Measurements from ENCODE around the gene C20orf204.

C20orf204 gene

DNA sequence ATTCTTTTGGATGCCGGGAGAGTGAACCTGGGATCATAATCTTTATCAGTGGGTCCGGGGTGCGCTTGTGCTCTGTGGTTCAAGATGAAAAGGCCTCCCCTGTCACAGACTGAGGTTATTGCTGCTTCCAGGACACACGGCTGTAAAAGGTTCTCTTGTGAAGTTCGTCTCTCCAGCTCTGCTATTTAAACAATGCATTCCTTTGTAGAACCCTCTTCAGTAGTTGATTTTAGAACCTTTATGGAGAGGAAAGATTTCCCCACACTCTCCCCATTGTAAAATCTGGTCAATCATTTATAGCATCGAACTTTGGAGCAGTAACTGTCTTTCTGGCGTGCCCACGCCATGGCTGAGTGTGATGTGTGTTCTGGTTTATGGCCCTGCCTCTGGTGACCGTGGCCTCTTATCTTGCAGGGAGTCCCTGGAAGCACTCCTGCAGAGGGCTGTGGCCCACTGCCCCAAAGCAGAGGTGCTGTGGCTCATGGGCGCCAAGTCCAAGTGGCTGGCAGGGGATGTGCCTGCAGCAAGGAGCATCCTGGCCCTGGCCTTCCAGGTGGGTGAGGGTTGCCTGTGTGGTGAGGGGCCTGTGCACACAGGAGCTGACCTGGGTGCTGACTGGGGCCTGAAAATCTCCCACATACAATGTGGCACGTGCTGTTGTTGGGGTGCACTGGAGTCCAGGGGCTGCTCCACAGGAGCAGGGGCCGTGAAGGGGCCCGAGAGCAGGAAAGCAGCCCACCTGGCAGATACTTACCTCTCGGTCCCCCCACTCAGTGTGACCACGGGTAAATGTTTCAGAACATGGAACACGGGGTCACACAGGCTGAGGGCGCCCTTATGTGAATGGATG lies 11.6 kb upstream of the C20orf204 start:
- H3K9ac ChIP-seq (ENCODE audit: insufficient read length) = no peak overlapping the region
- TF ChIP-seq POLR2AphosphoS5 (IDR thresholded peaks at IDR 0.05; ENCODE audit: borderline replicate concordance, low read depth, low read length) (no peak), FOXP2 (optimal IDR thresholded peaks at IDR 0.05; ENCODE audit: control extremely low read depth, extremely low read length, insufficient read depth) (no peak), EZH2 (IDR thresholded peaks at IDR 0.05) (no peak)
- H3K27ac ChIP-seq = no peak overlapping the region
- no peak overlapping the region for H3K4me3 ChIP-seq
- H3K9me3 ChIP-seq (ENCODE audit: low read depth, low read length) = no peaks in the 10 kb centered on the region
- no peak for DNase-seq (ENCODE audit: low read depth, low spot score)
- H3K36me3 ChIP-seq (ENCODE audit: insufficient read depth, low read length) = peaks cover 73% of the 10 kb centered on the region; the same call in 1 of the 2 replicates

DNA sequence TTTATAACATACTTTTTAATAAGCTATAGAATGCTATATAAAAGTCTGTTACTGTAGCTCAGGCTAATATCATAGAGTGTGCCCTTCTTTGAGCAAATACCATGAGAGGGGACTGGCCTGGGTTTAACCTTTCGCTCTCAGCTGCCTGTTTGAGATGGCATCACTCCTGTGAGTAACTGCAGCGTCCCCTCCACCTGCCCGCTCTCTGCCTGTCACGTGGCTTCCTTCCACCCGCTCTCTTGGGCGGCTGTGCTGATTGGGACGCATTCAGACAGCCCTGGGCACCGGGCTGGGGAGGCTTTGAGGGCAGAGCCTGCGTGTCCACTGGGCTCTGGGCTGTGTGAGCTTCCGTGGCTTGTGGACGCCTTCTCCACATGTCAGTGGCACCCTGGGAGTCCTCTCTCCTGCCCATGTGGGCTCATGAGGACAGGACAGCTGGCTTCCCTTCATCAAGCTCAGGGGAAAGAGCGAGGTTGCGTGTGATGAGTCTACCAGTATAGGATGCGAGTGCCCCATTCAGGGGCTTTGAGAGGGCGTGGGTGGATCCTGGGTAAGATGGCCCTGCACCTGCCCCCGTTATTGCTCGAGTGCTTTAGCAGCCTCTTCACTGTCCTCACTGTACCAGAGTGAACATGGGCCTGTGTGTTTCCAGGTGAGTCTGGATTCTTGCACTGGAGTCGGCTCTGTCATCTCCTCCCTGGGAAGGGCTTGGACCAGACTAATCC lies 10.7 kb upstream of the C20orf204 start:
- no peak overlapping the region for H3K27ac ChIP-seq
- H3K4me3 ChIP-seq = no peak overlapping the region
- no peak overlapping the region for H3K9ac ChIP-seq (ENCODE audit: insufficient read length)
- TF ChIP-seq FOXP2 (optimal IDR thresholded peaks at IDR 0.05; ENCODE audit: control extremely low read depth, extremely low read length, insufficient read depth) (no peak), EZH2 (IDR thresholded peaks at IDR 0.05) (no peak), POLR2AphosphoS5 (IDR thresholded peaks at IDR 0.05; ENCODE audit: borderline replicate concordance, low read depth, low read length) (no peak)
- H3K36me3 ChIP-seq (ENCODE audit: insufficient read depth, low read length) = peaks cover 76% of the 10 kb centered on the region; the same call in 1 of the 2 replicates
- no peaks in the 10 kb centered on the region for H3K9me3 ChIP-seq (ENCODE audit: low read depth, low read length)
- no peak for DNase-seq (ENCODE audit: low read depth, low spot score)

DNA sequence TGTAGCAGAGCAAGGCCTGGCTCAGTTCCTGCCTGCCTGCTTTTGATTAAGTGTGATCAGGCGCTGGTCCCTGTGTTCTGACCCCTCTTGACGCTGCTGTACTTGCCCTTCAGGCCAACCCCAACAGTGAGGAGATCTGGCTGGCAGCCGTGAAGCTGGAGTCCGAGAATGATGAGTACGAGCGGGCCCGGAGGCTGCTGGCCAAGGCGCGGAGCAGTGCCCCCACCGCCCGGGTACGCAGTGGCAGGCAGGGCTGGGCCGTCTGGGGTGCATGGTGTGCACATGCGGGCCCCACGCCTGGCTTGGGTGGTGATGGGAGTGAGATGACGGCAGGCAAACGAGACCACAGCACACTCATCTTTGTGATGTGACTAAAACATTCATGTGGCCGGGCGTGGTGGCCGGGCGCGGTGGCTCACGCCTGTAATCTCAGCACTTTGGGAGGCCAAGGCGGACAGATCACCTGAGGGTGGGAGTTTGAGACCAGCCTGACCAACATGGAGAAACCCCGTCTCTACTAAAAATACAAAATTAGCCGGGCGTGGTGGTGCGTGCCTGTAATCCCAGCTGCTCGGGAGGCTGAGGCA lies 10.1 kb upstream of the C20orf204 start:
- TF ChIP-seq EZH2 (IDR thresholded peaks at IDR 0.05) (no peak), FOXP2 (optimal IDR thresholded peaks at IDR 0.05; ENCODE audit: control extremely low read depth, extremely low read length, insufficient read depth) (no peak), POLR2AphosphoS5 (IDR thresholded peaks at IDR 0.05; ENCODE audit: borderline replicate concordance, low read depth, low read length) (no peak)
- Histone ChIP-seq H3K27ac (no peak overlapping the region), H3K9ac (ENCODE audit: insufficient read length) (no peak overlapping the region), H3K4me3 (no peak overlapping the region), H3K9me3 (ENCODE audit: low read depth, low read length) (no peaks in the 10 kb centered on the region), H3K36me3 (ENCODE audit: insufficient read depth, low read length) (peaks cover 76% of the 10 kb centered on the region; the same call in 1 of the 2 replicates)
- DNase-seq (ENCODE audit: low read depth, low spot score) = no peak

DNA sequence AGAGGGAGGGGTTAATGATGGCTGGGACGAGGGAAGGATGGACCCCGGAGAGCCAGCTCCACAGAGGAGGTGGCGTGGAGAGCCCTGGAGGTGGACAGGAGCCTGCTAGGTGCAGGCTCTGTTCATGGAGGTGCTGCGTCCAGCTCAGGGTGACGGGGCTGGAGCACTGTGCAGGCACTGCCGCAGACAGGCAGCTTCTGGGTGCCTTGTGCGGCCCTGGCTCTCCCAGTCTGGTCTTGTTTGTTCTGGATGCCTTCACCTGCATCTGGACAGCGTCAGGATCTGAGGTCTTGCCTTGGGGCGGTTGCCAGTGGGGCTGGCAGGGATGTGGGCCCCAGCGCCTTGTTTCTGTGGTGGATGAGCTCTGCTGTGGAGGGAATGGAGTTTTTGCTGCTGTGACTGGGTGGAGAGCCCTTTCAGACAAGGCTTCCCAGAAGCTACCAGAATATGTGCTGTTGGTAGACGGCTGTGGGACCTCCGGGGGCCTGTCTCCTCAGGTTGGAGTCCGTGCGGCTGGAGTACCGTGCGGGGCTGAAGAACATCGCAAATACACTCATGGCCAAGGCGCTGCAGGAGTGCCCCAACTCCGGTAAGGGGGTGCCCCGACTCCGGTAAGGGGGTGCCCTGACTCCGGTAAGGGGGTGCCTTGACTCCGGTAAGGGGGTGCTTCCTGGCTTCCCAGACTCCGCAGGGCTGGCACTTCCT lies 7.8 kb upstream of the C20orf204 start:
- no peak overlapping the region for H3K9ac ChIP-seq (ENCODE audit: insufficient read length)
- no peak for TF ChIP-seq EZH2 (IDR thresholded peaks at IDR 0.05)
- TF ChIP-seq POLR2AphosphoS5 (IDR thresholded peaks at IDR 0.05; ENCODE audit: borderline replicate concordance, low read depth, low read length) = no peak
- TF ChIP-seq FOXP2 (optimal IDR thresholded peaks at IDR 0.05; ENCODE audit: control extremely low read depth, extremely low read length, insufficient read depth) = no peak
- no peak for DNase-seq (ENCODE audit: low read depth, low spot score)
- no peak overlapping the region for H3K27ac ChIP-seq
- H3K36me3 ChIP-seq (ENCODE audit: insufficient read depth, low read length) = peaks cover 69% of the 10 kb centered on the region; the same call in 1 of the 2 replicates
- no peaks in the 10 kb centered on the region for H3K9me3 ChIP-seq (ENCODE audit: low read depth, low read length)
- no peak overlapping the region for H3K4me3 ChIP-seq

DNA sequence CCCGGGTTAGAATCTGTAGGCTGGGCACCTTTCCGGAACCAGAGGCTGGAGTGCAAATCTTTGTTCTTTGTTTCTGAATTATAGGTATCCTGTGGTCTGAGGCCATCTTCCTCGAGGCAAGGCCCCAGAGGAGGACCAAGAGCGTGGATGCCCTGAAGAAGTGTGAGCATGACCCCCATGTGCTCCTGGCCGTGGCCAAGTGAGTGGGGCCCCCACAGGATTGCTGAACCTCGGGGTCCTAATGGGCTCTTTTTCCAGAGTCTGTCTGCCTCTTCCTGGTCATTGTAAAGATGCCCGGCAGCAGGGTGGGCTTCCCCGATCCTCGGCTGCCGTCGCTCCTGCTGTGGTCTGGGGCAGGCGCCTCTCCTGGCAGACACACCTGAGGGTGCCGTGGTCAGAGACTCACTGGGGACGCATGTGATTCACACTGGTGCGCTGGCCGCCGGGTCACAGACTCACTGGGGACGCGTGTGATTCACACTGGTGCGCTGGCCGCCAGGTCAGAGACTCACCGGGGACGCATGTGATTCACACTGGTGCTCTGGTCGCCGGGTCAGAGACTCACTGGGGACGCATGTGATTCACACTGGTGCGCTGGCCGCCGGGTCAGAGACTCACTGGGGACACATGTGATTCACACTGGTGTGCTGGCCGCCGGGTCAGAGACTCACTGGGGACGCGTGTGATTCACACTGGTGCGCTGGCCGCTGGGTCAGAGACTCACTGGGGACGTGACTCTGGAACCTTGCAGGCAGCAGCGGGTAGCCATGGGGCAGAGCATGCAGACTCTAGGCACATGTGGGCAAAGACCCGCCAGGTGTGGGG lies 6.5 kb upstream of the C20orf204 start:
- H3K9ac ChIP-seq (ENCODE audit: insufficient read length) = no peak overlapping the region
- no peak overlapping the region for H3K27ac ChIP-seq
- no peak for DNase-seq (ENCODE audit: low read depth, low spot score)
- H3K36me3 ChIP-seq (ENCODE audit: insufficient read depth, low read length) = peaks cover 55% of the 10 kb centered on the region; the same call in 1 of the 2 replicates
- no peaks in the 10 kb centered on the region for H3K9me3 ChIP-seq (ENCODE audit: low read depth, low read length)
- H3K4me3 ChIP-seq = no peak overlapping the region
- no peak for TF ChIP-seq EZH2 (IDR thresholded peaks at IDR 0.05)
- TF ChIP-seq POLR2AphosphoS5 (IDR thresholded peaks at IDR 0.05; ENCODE audit: borderline replicate concordance, low read depth, low read length) = no peak
- TF ChIP-seq FOXP2 (optimal IDR thresholded peaks at IDR 0.05; ENCODE audit: control extremely low read depth, extremely low read length, insufficient read depth) = no peak

DNA sequence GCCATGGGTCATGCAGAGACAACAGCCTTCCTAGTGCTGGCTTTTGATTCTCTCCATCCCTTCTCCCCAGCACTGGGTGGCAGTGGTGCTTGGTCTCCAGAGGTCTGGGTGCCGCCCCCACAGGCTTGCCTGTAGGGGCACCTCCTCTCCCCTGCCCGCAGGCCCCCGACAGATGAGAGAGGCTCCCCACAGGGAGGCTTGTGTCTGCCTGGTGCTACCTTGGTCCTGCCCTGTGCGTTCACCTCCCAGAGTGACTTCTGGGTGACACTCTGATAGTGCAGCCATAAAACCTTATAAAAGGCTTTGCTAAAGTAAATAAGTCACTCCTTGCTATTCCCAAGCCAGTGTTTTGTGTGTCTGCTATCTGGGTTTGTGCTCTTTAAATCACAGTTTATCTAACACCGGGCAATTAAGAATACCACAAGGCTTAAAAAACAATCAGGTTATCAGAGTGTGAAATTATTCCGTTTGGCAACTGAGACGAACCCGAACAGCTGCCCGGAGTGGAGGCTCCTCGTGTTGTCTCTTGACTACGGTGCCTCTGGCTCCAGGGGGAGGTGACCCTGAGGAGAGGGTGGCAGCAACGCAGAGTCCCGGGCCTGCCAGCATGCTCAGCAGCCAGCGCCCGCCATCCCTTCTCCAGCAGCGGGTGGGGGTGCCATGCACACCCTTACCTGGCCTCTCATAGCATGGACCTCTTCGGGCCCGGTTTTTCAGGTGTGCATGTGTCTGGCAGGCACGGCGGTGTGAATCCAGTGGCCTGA lies 5.4 kb upstream of the C20orf204 start:
- TF ChIP-seq POLR2AphosphoS5 (IDR thresholded peaks at IDR 0.05; ENCODE audit: borderline replicate concordance, low read depth, low read length) (no peak), FOXP2 (optimal IDR thresholded peaks at IDR 0.05; ENCODE audit: control extremely low read depth, extremely low read length, insufficient read depth) (no peak), EZH2 (IDR thresholded peaks at IDR 0.05) (no peak)
- Histone ChIP-seq H3K9ac (ENCODE audit: insufficient read length) (no peak overlapping the region), H3K27ac (no peak overlapping the region), H3K9me3 (ENCODE audit: low read depth, low read length) (no peaks in the 10 kb centered on the region), H3K4me3 (no peak overlapping the region), H3K36me3 (ENCODE audit: insufficient read depth, low read length) (peaks cover 46% of the 10 kb centered on the region; the same call in 1 of the 2 replicates)
- DNase-seq (ENCODE audit: low read depth, low spot score) = no peak
